HCT116 (cell line): ENCODE measurements around the gene ZNF283. TPM values are rescaled to one million over a fixed set of nuclear protein-coding genes. Genes with fewer than 3 reads are reported as not detected.

Source experiments
- ATAC-seq: fragments of 200-7000 bp; cut with Tn5 transposase; 2 replicates; pipeline ENCODE4 v1.9.1; 2020; ENCODE audit warnings: mild to moderate bottlenecking, moderate library complexity
- BruUV-seq: library from RNA; stranded (reverse); fragments of 400-500 nt; replicated peaks from 2 replicates; lab custom pipeline; 2021; lab: Mats Ljungman, UMichigan
- CTCF ChIA-PET: fragments of 300-600 bp; sonication (Branson Sonifier 250); formaldehyde crosslinking; loops from one replicate; lab custom pipeline; 2021; ENCODE audit warnings: antibody characterized with exemption; lab: Charles Lee
- POLR2A ChIA-PET: fragments of 300-600, 350-600 bp; sonication (Branson Sonifier 250); formaldehyde crosslinking; loops from one replicate; lab custom pipeline; 2021; ENCODE audit warnings: antibody characterized with exemption; lab: Charles Lee
- RAD21 ChIA-PET, 2 experiments: fragments of 300-600 bp; sonication (Branson Sonifier 250); formaldehyde crosslinking; loops; one replicate each; lab custom pipeline; 2023; ENCODE audit warnings: low total read pairs in 2 of 2; ENCODE audit not compliant: uncharacterized antibody in 2 of 2, unreplicated experiment in 2 of 2, low non-redundant PET in 1 of 2; lab: Charles Lee
- DNase-seq: peaks from one replicate; pipeline ENCODE4 v3.0.0-alpha.2; 2010; ENCODE audit warnings: low read depth, low spot score
- H2AFZ ChIP-seq: fragments of 200-600 bp; shearing (Covaris generic), sonication (generic); 2 replicates; pipeline ENCODE4 v1.6.1; 2017; ENCODE audit warnings: low read depth, mixed run types, mixed read lengths, antibody characterized with exemption, low read length; ENCODE audit not compliant: poor library complexity, severe bottlenecking
- H3K27ac ChIP-seq: 2 replicates; pipeline ENCODE4 v1.5.1; 2012; ENCODE audit warnings: low read depth, low read length
- H3K27me3 ChIP-seq: fragments of 200-600 bp; sonication (generic); 2 replicates; pipeline ENCODE4 v1.6.1; 2016; ENCODE audit warnings: mixed run types, low read length, mixed read lengths; ENCODE audit not compliant: insufficient read depth
- H3K36me3 ChIP-seq, 2 experiments: fragments of 200-500 bp in 1 of 2; fragments of 200-600 bp in 1 of 2; sonication (Bioruptor generic) in 1 of 2; sonication (generic) in 1 of 2; 2 replicates each; pipeline versions ENCODE4 v1.5.1 to v1.6.1; 2014 to 2016; ENCODE audit warnings: low read length in 2 of 2, inconsistent platforms in 1 of 2, mixed read lengths in 1 of 2, mixed run types in 1 of 2; ENCODE audit not compliant: insufficient read depth in 2 of 2, control insufficient read depth in 1 of 2
- H3K4me1 ChIP-seq, 2 experiments: fragments of 200-600 bp in 1 of 2; sonication (generic) in 1 of 2; 2 replicates each; pipeline versions ENCODE4 v1.5.1 to v1.6.1; 2012 to 2017; ENCODE audit warnings: low read length in 2 of 2, inconsistent platforms in 1 of 2, mild to moderate bottlenecking in 1 of 2, mixed read lengths in 1 of 2, mixed run types in 1 of 2, moderate library complexity in 1 of 2; ENCODE audit not compliant: insufficient read depth in 2 of 2, control insufficient read depth in 1 of 2
- H3K4me2 ChIP-seq: fragments of 200-600 bp; sonication (generic); 2 replicates; pipeline ENCODE4 v1.6.1; 2017; ENCODE audit warnings: mixed run types, low read length, mixed read lengths
- H3K4me3 ChIP-seq, 2 experiments: fragments of 200-600 bp in 1 of 2; sonication (generic) in 1 of 2; replicated peaks in 1 of 2; 2 replicates each; pipeline ENCODE4 v1.5.1; 2011 to 2016; ENCODE audit warnings: low read length in 2 of 2, control low read depth in 1 of 2, low read depth in 1 of 2, mild to moderate bottlenecking in 1 of 2, mixed read lengths in 1 of 2, mixed run types in 1 of 2
- H3K79me2 ChIP-seq: fragments of 200-600 bp; sonication (generic); 2 replicates; pipeline ENCODE4 v1.6.1; 2017; ENCODE audit warnings: mild to moderate bottlenecking, mixed run types, low read length, moderate library complexity, mixed read lengths; ENCODE audit not compliant: insufficient read depth
- H3K9ac ChIP-seq: fragments of 200-600 bp; sonication (generic); 2 replicates; pipeline ENCODE4 v1.6.1; 2016; ENCODE audit warnings: low read length, mixed read lengths
- H3K9me2 ChIP-seq: fragments of 200-600 bp; sonication (generic), shearing (Covaris generic); 2 replicates; pipeline ENCODE4 v1.6.1; 2017; ENCODE audit warnings: mixed run types, mild to moderate bottlenecking, moderate library complexity; ENCODE audit not compliant: insufficient read depth
- H3K9me3 ChIP-seq, 2 experiments: fragments of 200-500 bp in 1 of 2; fragments of 200-600 bp in 1 of 2; sonication (Bioruptor generic) in 1 of 2; sonication (generic) in 1 of 2; 2 replicates each; pipeline ENCODE4 v1.6.1; 2014 to 2017; ENCODE audit warnings: low read length in 2 of 2, mixed read lengths in 2 of 2, inconsistent platforms in 1 of 2, low read depth in 1 of 2, mild to moderate bottlenecking in 1 of 2, mixed run types in 1 of 2, moderate library complexity in 1 of 2; ENCODE audit not compliant: control insufficient read depth in 1 of 2, insufficient read depth in 1 of 2
- H4K20me1 ChIP-seq: fragments of 200-600 bp; sonication (generic), shearing (Covaris generic); 2 replicates; pipeline ENCODE4 v1.6.1; 2017; ENCODE audit warnings: mixed run types, mild to moderate bottlenecking, moderate library complexity; ENCODE audit not compliant: insufficient read depth
- CBX3 ChIP-seq: IDR thresholded peaks from 2 replicates; pipeline ENCODE4 v1.6.1; 2012; ENCODE audit warnings: low read depth
- CEBPB ChIP-seq: IDR thresholded peaks from 2 replicates; pipeline ENCODE4 v1.6.1; 2012; ENCODE audit warnings: low read depth
- EGR1 ChIP-seq: IDR thresholded peaks from 2 replicates; pipeline ENCODE4 v1.6.1; 2012; ENCODE audit warnings: low read depth
- EZH2phosphoT487 ChIP-seq: fragments of 200-600 bp; IDR thresholded peaks from 2 replicates; pipeline ENCODE4 v1.6.1; 2018; ENCODE audit warnings: antibody characterized with exemption, borderline replicate concordance
- FOSL1 ChIP-seq: IDR thresholded peaks from 2 replicates; pipeline ENCODE4 v1.6.1; 2012; ENCODE audit warnings: low read depth
- JUND ChIP-seq: IDR thresholded peaks from 2 replicates; pipeline ENCODE4 v1.6.1; 2012
- POLR2A ChIP-seq: IDR thresholded peaks from 2 replicates; pipeline ENCODE4 v1.7.0; 2011; ENCODE audit warnings: borderline replicate concordance; ENCODE audit not compliant: insufficient read depth, insufficient read length; ENCODE audit errors: extremely low read depth
- POLR2AphosphoS5 ChIP-seq: IDR thresholded peaks from 2 replicates; pipeline ENCODE4 v1.6.1; 2011; ENCODE audit warnings: mild to moderate bottlenecking, low read depth, low read length, moderate library complexity
- RAD21 ChIP-seq: IDR thresholded peaks from 2 replicates; pipeline ENCODE4 v1.6.1; 2012; ENCODE audit warnings: low read depth, mild to moderate bottlenecking
- SIN3A ChIP-seq: IDR thresholded peaks from 2 replicates; pipeline ENCODE4 v1.6.1; 2012; ENCODE audit warnings: low read depth
- SP1 ChIP-seq: IDR thresholded peaks from 2 replicates; pipeline ENCODE4 v1.6.1; 2012; ENCODE audit warnings: low read depth
- SRF ChIP-seq: IDR thresholded peaks from 2 replicates; pipeline ENCODE4 v1.6.1; 2012; ENCODE audit warnings: low read depth
- TCF7L2 ChIP-seq: IDR thresholded peaks from 2 replicates; pipeline ENCODE4 v1.7.0; 2011; ENCODE audit warnings: borderline replicate concordance, inconsistent platforms; ENCODE audit not compliant: insufficient read depth, insufficient read length; ENCODE audit errors: extremely low read depth
- ZFX ChIP-seq: fragments of 450-650 bp; IDR thresholded peaks from 2 replicates; pipeline ENCODE4 v1.6.1; 2017
- intact Hi-C: fragments of 100-400 bp; cut with micrococcal nuclease; formaldehyde crosslinking; loops from 2 replicates; pipeline ENCODE4 v1.10.0; 2022
- total RNA-seq: library from RNA; stranded (reverse); gene quantifications from one replicate; pipeline ENCODE4 v1.2.1, GENCODE V29; 2021; ENCODE audit not compliant: unreplicated experiment
- TF ChIP-seq, protein P1 (sequence below), 3 experiments: fragments of 200-600 bp in 1 of 3; sonication (generic) in 1 of 3; IDR thresholded peaks in 2 of 3; conservative IDR thresholded peaks in 1 of 3; 2 replicates each; pipeline ENCODE4 v1.5.1; 2012 to 2017; ENCODE audit warnings: low read depth in 2 of 3, low read length in 2 of 3, antibody characterized with exemption in 1 of 3, borderline replicate concordance in 1 of 3, control low read depth in 1 of 3, mild to moderate bottlenecking in 1 of 3, mixed read lengths in 1 of 3, mixed run types in 1 of 3, moderate library complexity in 1 of 3; ENCODE audit not compliant: insufficient read depth in 1 of 3
- TF ChIP-seq, protein P2 (sequence below): IDR thresholded peaks from 2 replicates; pipeline ENCODE4 v1.6.1; 2011; ENCODE audit warnings: mild to moderate bottlenecking, low read length, moderate library complexity; ENCODE audit not compliant: insufficient replicate concordance; ENCODE audit errors: extremely low read depth
- TF ChIP-seq, protein P3 (sequence below): IDR thresholded peaks from 2 replicates; pipeline ENCODE4 v1.6.1; 2012
- TF ChIP-seq, protein P4 (sequence below): IDR thresholded peaks from 2 replicates; pipeline ENCODE4 v1.6.1; 2012; ENCODE audit warnings: low read depth
- TF ChIP-seq, protein P5 (sequence below): IDR thresholded peaks from 2 replicates; pipeline ENCODE4 v1.6.1; 2012

The ZNF283 gene
- total RNA-seq, 1 experiment from 2014 or later, result 7.6 TPM

DNA sequence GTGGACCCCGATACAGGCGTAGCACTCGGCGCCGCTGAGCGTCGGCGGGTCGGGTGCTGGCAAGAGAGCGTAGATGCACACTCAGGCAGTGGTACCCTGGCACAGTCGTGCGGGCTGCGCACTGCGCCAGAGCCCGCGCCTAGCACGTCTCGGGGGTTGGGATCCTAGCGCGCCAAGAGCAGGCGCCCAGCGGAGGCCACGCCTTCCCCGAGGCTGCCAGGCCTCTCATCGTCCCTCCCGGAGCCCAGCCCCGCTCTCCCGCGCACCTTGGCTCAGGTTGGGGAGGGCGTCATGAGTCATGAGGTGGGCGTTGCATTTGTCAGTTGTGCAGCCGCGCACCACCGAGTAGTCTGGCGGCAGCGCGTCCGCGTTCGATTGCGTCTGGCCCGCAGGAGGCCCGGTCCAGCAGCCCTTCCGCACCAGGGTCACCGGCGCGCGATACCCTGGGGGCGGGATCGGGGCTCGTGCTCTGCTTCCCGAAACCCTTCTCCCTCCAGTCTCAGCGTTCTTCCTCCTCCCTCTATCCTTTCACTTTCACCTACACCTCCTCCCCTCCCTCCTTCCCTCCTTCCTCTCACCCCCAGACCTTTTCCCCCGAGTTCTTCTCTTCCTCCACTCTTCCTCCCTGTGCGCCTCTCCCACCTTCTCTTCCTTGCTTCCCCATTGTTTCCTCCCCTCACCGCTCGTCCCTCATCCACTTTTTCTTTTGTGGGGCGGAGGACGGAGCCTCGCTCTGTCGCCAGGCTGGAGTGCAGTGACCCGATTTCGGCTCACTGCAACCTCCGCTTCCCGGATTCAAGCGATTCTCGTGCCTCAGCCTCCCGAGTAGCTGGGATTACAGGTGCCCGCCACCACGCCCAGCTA, 28.3 kb upstream of the ZNF283 start:
- intact Hi-C loops, result no loop called here
- BruUV-seq, result no TSS peak
- H3K79me2 ChIP-seq, result no peaks in the 10 kb centered on the region
- peak overlapping the region; percentile 58 to 91 for H3K4me3 ChIP-seq
- ChIA-PET POLR2A (no interaction called here), RAD21 (interaction anchor here in 1 of 2 experiments (0.6 kb wide), 1 partner anchor 21 kb away, joined by 7 read pairs; no protein-coding TSS in a partner anchor), CTCF (interaction anchor here (1.5 kb wide), 1 partner anchor 11 kb away, joined by 8 read pairs; no protein-coding TSS in a partner anchor)
- DNase-seq (peak; percentile 70), ATAC-seq (peak; percentile 96)
- H3K9me3 ChIP-seq, result peaks cover 0 to 11% of the 10 kb centered on the region in 2 experiments; a peak in 1 of 4 replicates
- no peaks in the 10 kb centered on the region for H3K9me2 ChIP-seq
- H3K4me1 ChIP-seq, result peaks cover 18 to 30% of the 10 kb centered on the region in 2 experiments
- peak overlapping the region; percentile 100 for H3K4me2 ChIP-seq
- peak overlapping the region; percentile 82 for H2AFZ ChIP-seq
- H3K36me3 ChIP-seq, result peaks cover 0 to 9% of the 10 kb centered on the region in 2 experiments; a peak in 1 of 4 replicates
- no peaks in the 10 kb centered on the region for H4K20me1 ChIP-seq
- H3K27ac ChIP-seq, result peak overlapping the region; percentile 79
- peak overlapping the region; percentile 80 for H3K9ac ChIP-seq
- no peaks in the 10 kb centered on the region for H3K27me3 ChIP-seq
- TF ChIP-seq ZFX (no peak), SIN3A (peak; percentile 85; the same call in 1 of the 2 replicates), CEBPB (no peak), JUND (peak; percentile 74), CBX3 (peak; percentile 83; the same call in 1 of the 2 replicates), POLR2AphosphoS5 (peak; percentile 80), FOSL1 (peak; percentile 71), RAD21 (no peak), SRF (no peak), POLR2A (peak; percentile 59), SP1 (peak; percentile 67), EZH2phosphoT487 (no peak), TCF7L2 (no peak), EGR1 (peak; percentile 70; the same call in 1 of the 2 replicates)
- TF ChIP-seq, protein P1, sequence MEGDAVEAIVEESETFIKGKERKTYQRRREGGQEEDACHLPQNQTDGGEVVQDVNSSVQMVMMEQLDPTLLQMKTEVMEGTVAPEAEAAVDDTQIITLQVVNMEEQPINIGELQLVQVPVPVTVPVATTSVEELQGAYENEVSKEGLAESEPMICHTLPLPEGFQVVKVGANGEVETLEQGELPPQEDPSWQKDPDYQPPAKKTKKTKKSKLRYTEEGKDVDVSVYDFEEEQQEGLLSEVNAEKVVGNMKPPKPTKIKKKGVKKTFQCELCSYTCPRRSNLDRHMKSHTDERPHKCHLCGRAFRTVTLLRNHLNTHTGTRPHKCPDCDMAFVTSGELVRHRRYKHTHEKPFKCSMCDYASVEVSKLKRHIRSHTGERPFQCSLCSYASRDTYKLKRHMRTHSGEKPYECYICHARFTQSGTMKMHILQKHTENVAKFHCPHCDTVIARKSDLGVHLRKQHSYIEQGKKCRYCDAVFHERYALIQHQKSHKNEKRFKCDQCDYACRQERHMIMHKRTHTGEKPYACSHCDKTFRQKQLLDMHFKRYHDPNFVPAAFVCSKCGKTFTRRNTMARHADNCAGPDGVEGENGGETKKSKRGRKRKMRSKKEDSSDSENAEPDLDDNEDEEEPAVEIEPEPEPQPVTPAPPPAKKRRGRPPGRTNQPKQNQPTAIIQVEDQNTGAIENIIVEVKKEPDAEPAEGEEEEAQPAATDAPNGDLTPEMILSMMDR (IDR thresholded peaks at IDR 0.05 in 2 of 3, conservative IDR thresholded peaks at IDR 0.05 in 1 of 3; ENCODE audit: borderline replicate concordance in 1 of 3, insufficient read depth in 1 of 3, low read depth in 2 of 3, low read length in 2 of 3), result no peak
- TF ChIP-seq, protein P2, sequence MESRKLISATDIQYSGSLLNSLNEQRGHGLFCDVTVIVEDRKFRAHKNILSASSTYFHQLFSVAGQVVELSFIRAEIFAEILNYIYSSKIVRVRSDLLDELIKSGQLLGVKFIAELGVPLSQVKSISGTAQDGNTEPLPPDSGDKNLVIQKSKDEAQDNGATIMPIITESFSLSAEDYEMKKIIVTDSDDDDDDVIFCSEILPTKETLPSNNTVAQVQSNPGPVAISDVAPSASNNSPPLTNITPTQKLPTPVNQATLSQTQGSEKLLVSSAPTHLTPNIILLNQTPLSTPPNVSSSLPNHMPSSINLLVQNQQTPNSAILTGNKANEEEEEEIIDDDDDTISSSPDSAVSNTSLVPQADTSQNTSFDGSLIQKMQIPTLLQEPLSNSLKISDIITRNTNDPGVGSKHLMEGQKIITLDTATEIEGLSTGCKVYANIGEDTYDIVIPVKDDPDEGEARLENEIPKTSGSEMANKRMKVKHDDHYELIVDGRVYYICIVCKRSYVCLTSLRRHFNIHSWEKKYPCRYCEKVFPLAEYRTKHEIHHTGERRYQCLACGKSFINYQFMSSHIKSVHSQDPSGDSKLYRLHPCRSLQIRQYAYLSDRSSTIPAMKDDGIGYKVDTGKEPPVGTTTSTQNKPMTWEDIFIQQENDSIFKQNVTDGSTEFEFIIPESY, result peak; percentile 45
- TF ChIP-seq, protein P3, sequence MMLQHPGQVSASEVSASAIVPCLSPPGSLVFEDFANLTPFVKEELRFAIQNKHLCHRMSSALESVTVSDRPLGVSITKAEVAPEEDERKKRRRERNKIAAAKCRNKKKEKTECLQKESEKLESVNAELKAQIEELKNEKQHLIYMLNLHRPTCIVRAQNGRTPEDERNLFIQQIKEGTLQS, result no peak
- TF ChIP-seq, protein P4, sequence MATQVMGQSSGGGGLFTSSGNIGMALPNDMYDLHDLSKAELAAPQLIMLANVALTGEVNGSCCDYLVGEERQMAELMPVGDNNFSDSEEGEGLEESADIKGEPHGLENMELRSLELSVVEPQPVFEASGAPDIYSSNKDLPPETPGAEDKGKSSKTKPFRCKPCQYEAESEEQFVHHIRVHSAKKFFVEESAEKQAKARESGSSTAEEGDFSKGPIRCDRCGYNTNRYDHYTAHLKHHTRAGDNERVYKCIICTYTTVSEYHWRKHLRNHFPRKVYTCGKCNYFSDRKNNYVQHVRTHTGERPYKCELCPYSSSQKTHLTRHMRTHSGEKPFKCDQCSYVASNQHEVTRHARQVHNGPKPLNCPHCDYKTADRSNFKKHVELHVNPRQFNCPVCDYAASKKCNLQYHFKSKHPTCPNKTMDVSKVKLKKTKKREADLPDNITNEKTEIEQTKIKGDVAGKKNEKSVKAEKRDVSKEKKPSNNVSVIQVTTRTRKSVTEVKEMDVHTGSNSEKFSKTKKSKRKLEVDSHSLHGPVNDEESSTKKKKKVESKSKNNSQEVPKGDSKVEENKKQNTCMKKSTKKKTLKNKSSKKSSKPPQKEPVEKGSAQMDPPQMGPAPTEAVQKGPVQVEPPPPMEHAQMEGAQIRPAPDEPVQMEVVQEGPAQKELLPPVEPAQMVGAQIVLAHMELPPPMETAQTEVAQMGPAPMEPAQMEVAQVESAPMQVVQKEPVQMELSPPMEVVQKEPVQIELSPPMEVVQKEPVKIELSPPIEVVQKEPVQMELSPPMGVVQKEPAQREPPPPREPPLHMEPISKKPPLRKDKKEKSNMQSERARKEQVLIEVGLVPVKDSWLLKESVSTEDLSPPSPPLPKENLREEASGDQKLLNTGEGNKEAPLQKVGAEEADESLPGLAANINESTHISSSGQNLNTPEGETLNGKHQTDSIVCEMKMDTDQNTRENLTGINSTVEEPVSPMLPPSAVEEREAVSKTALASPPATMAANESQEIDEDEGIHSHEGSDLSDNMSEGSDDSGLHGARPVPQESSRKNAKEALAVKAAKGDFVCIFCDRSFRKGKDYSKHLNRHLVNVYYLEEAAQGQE, result no peak
- TF ChIP-seq, protein P5, sequence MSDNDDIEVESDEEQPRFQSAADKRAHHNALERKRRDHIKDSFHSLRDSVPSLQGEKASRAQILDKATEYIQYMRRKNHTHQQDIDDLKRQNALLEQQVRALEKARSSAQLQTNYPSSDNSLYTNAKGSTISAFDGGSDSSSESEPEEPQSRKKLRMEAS, result peak; percentile 90
